OCI-LY7 (cell line): ENCODE results near the gene ABHD17A.

ENCODE experiments used
- CTCF ChIP-seq: fragments of 200-600 bp; sonication (generic); conservative IDR thresholded peaks from 2 replicates; pipeline ENCODE4 v1.5.1; 2014; ENCODE audit warnings: mild to moderate bottlenecking, antibody characterized with exemption, low read length, moderate library complexity, mixed read lengths
- EZH2phosphoT487 ChIP-seq: fragments of 200-600 bp; sonication (generic); IDR thresholded peaks from 2 replicates; pipeline ENCODE4 v1.6.1; 2018; ENCODE audit warnings: low read depth, borderline replicate concordance, mild to moderate bottlenecking, mixed run types, antibody characterized with exemption, low read length, moderate library complexity, mixed read lengths

GRCh38 chr19:1847684-1848398 is 37.5 kb downstream of the ABHD17A start:
- TF ChIP-seq CTCF (no peak), EZH2phosphoT487 (no peak)
